Naive B cell (primary cell): ENCODE results near the gene ZNF491. TPM values are rescaled to one million over a fixed set of nuclear protein-coding genes. Genes with fewer than 3 reads are reported as not detected.
"Not testable (repeated sequence)": the region's sequence is repeated elsewhere in the genome, so short reads cannot be mapped to it uniquely, and the experiment has no call there.

Source experiments
- ATAC-seq, 2 donors: fragments of 150-1000 bp; cut with Tn5 transposase; 2 replicates each; pipeline ENCODE4 v1.10.0; 2021; ENCODE audit warnings: low read depth in 2 of 2, mild to moderate bottlenecking in 2 of 2, moderate library complexity in 2 of 2
- DNase-seq: peaks from one replicate; pipeline ENCODE4 v3.0.0; 2022
- H3K27ac Mint-ChIP-seq, 6 donors: one replicate each; pipeline ENCODE4 v1.8.0; 2020 to 2022; ENCODE audit warnings: mild to moderate bottlenecking in 6 of 6, mixed read lengths in 6 of 6, moderate library complexity in 5 of 6, inconsistent platforms in 2 of 6
- H3K27me3 Mint-ChIP-seq, 3 donors: one replicate each; pipeline ENCODE4 v1.8.0; 2021 to 2022; ENCODE audit warnings: mixed read lengths in 3 of 3, mild to moderate bottlenecking in 1 of 3
- H3K36me3 Mint-ChIP-seq, 2 donors: one replicate each; pipeline ENCODE4 v1.8.0; 2020 to 2022; ENCODE audit warnings: mixed read lengths in 2 of 2, inconsistent platforms in 1 of 2, mild to moderate bottlenecking in 1 of 2
- H3K4me1 Mint-ChIP-seq, 3 donors: one replicate each; pipeline ENCODE4 v1.8.0; 2020 to 2022; ENCODE audit warnings: mixed read lengths in 3 of 3, inconsistent platforms in 1 of 3, mild to moderate bottlenecking in 1 of 3, moderate library complexity in 1 of 3
- H3K4me3 Mint-ChIP-seq, 8 donors: one replicate each; pipeline ENCODE4 v1.8.0; 2020 to 2022; ENCODE audit warnings: mild to moderate bottlenecking in 8 of 8, mixed read lengths in 8 of 8, moderate library complexity in 8 of 8, inconsistent platforms in 2 of 8
- H3K9me3 Mint-ChIP-seq, 7 donors: one replicate each; pipeline ENCODE4 v1.8.0; 2020 to 2022; ENCODE audit warnings: mixed read lengths in 7 of 7, mild to moderate bottlenecking in 5 of 7, inconsistent platforms in 2 of 7, moderate library complexity in 1 of 7
- polyA plus RNA-seq, 6 donors: library from polyadenylated mRNA; unstranded; fragments of 300-500 nt; fragmentation: Illumina TruSeq; gene quantifications; one replicate each; pipeline ENCODE4 v1.2.3, GENCODE V29; 2021; ENCODE audit warnings: low read depth in 6 of 6

Gene ZNF491
- polyA plus RNA-seq, 6 donors from 2014 or later: 0.25 to 0.40 (median 0.29) TPM; not detected in 3

DNA sequence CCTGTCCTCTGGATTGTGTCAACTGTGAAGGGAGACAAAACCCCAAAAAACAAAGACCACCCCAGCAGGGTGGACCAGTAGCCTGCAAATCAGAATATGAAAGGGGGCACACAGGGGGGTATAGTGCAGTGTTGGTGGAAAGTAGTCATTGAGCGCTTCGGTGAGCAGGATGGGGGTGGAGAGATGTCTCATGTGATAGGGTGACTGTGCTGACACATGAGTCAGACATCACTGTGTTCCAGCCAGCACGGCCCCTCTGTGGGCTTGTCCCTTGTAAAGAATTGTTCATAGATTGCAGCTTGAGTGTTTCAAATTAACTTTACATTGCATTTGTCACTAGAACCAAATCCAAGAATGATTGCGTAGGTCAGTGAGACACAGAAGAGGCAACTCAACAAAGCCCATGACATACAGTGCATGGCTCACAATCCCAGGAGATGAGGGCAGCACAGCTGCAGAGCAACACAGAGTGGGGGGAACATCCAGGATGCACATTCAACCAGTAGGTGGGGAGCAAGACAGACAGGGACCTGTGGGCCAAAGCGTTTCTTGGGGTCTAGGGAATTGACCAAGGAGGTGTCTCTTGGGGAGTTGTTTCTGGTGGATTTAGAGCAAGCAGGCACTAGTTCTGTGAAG, 23.3 kb downstream of the ZNF491 start:
- Mint-ChIP-seq H3K36me3 (peaks cover 13 to 16% of the 10 kb centered on the region in 2 donors), H3K4me1 (peaks cover 16 to 17% (median 17%) of the 10 kb centered on the region in 3 donors), H3K4me3 (no peak overlapping the region), H3K9me3 (peaks cover 0 to 5% (median 0%) of the 10 kb centered on the region in 7 donors), H3K27ac (peak overlapping the region in 1 of 6 donors; percentile 58), H3K27me3 (no peaks in the 10 kb centered on the region)
- DNase-seq (no peak), ATAC-seq (no peak)

DNA sequence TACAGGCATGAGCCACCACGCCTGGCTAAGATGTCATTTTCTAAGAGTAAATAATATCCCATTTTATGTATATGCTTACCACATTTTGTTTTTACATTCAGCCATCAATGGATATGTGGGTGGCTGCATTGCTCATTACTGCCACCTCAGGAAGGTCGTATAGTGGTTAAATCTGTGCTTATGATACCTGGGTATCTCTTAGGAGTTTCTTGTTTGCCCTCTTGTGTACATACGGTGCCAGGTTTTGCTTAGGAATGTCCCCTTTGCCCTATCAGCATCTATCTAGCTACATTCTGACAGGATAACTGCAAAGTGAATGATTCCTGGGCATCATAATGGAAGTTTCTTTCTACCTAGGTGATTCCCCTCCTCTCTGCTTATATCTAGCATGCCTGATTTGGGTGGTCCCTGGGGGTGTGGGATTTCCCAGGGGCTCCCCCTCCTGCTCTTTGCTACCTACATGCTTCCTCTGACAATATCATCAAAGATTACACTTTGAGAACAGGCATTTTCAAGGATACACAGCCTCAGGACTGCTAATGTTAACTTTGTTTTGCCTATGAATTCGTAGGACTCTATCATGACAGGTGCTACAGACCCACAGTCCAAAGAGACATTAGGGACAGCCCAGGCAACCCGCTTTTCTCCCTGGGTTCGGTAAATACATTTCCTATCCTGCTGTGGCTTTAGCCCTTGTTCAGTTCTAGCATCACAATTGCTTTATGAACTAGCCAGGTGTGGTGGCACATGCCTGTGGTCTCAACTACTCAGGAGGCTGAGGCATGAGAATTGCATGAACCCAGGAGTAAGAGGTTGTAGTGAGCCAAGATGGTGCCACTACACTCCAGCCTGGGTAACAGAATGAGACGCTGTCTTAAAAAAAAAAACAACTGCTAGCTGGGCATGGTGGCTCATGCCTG, 30.9 kb downstream of the ZNF491 start:
- ATAC-seq, DNase-seq, H3K27me3 Mint-ChIP-seq: not testable (repeated sequence)
- H3K36me3 Mint-ChIP-seq: peaks cover 33 to 47% of the 10 kb centered on the region in 2 donors
- peaks cover 0 to 10% (median 3%) of the 10 kb centered on the region in 3 donors for H3K4me1 Mint-ChIP-seq
- H3K27ac Mint-ChIP-seq: peak overlapping the region in 2 of 6 donors; percentile 47 to 72
- H3K9me3 Mint-ChIP-seq: peaks cover 5 to 40% (median 36%) of the 10 kb centered on the region in 7 donors
- H3K4me3 Mint-ChIP-seq: peak overlapping the region in 1 of 8 donors; percentile 52

GRCh38 chr19:11832253-11832912, 34.1 kb downstream of the ZNF491 start:
- ATAC-seq: no peak
- Mint-ChIP-seq H3K36me3 (peaks cover 33 to 45% of the 10 kb centered on the region in 2 donors), H3K27me3 (no peaks in the 10 kb centered on the region), H3K9me3 (peaks cover 5 to 43% (median 40%) of the 10 kb centered on the region in 7 donors), H3K27ac (no peak overlapping the region), H3K4me1 (peaks cover 0 to 8% (median 0%) of the 10 kb centered on the region in 3 donors), H3K4me3 (no peak overlapping the region)
- no peak for DNase-seq

DNA sequence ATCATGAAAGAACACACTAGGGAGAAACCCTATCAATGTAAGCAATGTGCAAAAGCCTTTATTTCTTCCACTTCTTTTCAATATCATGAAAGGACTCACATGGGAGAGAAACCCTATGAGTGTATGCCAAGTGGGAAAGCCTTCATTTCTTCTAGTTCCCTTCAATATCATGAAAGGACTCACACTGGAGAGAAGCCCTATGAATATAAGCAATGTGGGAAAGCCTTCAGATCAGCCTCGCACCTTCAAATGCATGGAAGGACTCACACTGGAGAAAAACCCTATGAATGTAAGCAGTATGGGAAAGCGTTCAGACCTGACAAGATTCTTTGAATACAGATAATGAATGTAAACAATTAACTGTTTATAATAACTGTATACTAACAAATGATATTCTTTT, 35.2 kb downstream of the ZNF491 start:
- Mint-ChIP-seq H3K4me3 (no peak overlapping the region), H3K36me3 (peaks cover 33 to 40% of the 10 kb centered on the region in 2 donors), H3K27me3 (no peaks in the 10 kb centered on the region), H3K4me1 (peaks cover 0 to 4% (median 0%) of the 10 kb centered on the region in 3 donors), H3K27ac (no peak overlapping the region), H3K9me3 (peaks cover 5 to 43% (median 40%) of the 10 kb centered on the region in 7 donors)
- no peak for ATAC-seq
- no peak for DNase-seq

GRCh38 chr19:11835626-11836066, 37.3 kb downstream of the ZNF491 start:
- DNase-seq, H3K4me3 Mint-ChIP-seq, ATAC-seq, H3K4me1 Mint-ChIP-seq, H3K27me3 Mint-ChIP-seq, H3K27ac Mint-ChIP-seq: not testable (repeated sequence)
- Mint-ChIP-seq H3K9me3 (peaks cover 2 to 36% (median 31%) of the 10 kb centered on the region in 7 donors), H3K36me3 (peaks cover 24 to 30% of the 10 kb centered on the region in 2 donors)

- H3K9me3 Mint-ChIP-seq: no peaks in the 10 kb centered on the region
Observed at GRCh38 chr19:11843722-11844121, 45.4 kb downstream of the ZNF491 start.

GRCh38 chr19:11847615-11848014, 49.3 kb downstream of the ZNF491 start:
- not testable (repeated sequence) for H3K27me3 Mint-ChIP-seq, H3K36me3 Mint-ChIP-seq, H3K9me3 Mint-ChIP-seq, DNase-seq, ATAC-seq
- peak overlapping the region in 6 of 8 donors; percentile 41 to 94 (median 88) for H3K4me3 Mint-ChIP-seq
- peaks cover 18 to 44% (median 34%) of the 10 kb centered on the region in 3 donors for H3K4me1 Mint-ChIP-seq
- peak overlapping the region in 4 of 6 donors; percentile 28 to 88 (median 76) for H3K27ac Mint-ChIP-seq

More at GRCh38 chr19:11843722-11844121, 45.4 kb downstream of the ZNF491 start:
- Mint-ChIP-seq H3K27ac (no peak overlapping the region), H3K4me3 (no peak overlapping the region), H3K27me3 (no peaks in the 10 kb centered on the region), H3K4me1 (peaks cover 7 to 13% (median 8%) of the 10 kb centered on the region in 3 donors), H3K36me3 (no peaks in the 10 kb centered on the region)
- DNase-seq (no peak), ATAC-seq (no peak)

- DNase-seq (no peak), ATAC-seq (no peak)
- peak overlapping the region; percentile 84 to 95 (median 93) for H3K4me3 Mint-ChIP-seq
- peaks cover 18 to 47% (median 34%) of the 10 kb centered on the region in 3 donors for H3K4me1 Mint-ChIP-seq
- H3K36me3 Mint-ChIP-seq: no peaks in the 10 kb centered on the region
- peak overlapping the region; percentile 93 to 98 (median 96) for H3K27ac Mint-ChIP-seq
- H3K27me3 Mint-ChIP-seq: no peaks in the 10 kb centered on the region
- H3K9me3 Mint-ChIP-seq: peaks cover 0 to 2% (median 0%) of the 10 kb centered on the region in 7 donors
Observed at GRCh38 chr19:11848200-11848593, 49.9 kb downstream of the ZNF491 start.

- Mint-ChIP-seq H3K9me3 (peaks cover 0 to 2% (median 0%) of the 10 kb centered on the region in 7 donors), H3K4me3 (peak within 1 kb of the TSS; percentile 84 to 99 (median 93)), H3K27ac (peak within 1 kb of the TSS; percentile 93 to 98 (median 98)), H3K27me3 (no peaks in the 10 kb centered on the region), H3K4me1 (peaks cover 18 to 49% (median 34%) of the 10 kb centered on the region in 3 donors), H3K36me3 (no peaks in the 10 kb centered on the region)
- DNase-seq: peak; percentile 90
- peak; percentile 96 to 97 for ATAC-seq
Observed at GRCh38 chr19:11848594-11849469, 50.5 kb downstream of the ZNF491 start, which contains the start of gene ZNF439. ZNF439 (plus strand) TSS chr19:11848726; CDS start chr19:11848868, 142 bp downstream.

GRCh38 chr19:11850289-11850688, 52.0 kb downstream of the ZNF491 start:
- H3K9me3 Mint-ChIP-seq, H3K27me3 Mint-ChIP-seq, H3K36me3 Mint-ChIP-seq, ATAC-seq, DNase-seq: not testable (repeated sequence)
- H3K4me1 Mint-ChIP-seq: peaks cover 22 to 54% (median 34%) of the 10 kb centered on the region in 3 donors
- H3K27ac Mint-ChIP-seq: peak overlapping the region in 3 of 6 donors; percentile 6 to 93 (median 72)
- H3K4me3 Mint-ChIP-seq: peak overlapping the region; percentile 29 to 99 (median 92)

DNA sequence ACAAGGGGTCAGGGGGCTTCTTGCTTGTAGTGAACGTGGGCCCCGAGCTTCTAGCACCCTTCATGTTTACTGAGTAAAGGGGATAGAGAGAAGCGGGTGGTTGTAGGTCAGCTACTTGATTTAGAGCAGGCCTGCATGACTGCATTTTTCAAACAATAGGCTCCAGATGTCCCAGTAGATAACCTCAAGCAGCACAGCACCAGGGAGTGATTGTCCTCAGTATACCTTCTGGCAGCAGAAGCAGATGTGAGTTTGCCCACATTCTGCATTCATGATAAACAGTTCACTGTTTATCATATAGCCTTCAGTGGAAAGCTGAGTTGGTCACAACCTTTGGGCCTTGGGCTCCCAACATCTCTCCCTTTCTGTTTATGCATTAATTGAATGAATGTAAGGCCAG, 55.0 kb downstream of the ZNF491 start:
- Mint-ChIP-seq H3K27me3 (no peaks in the 10 kb centered on the region), H3K4me3 (no peak overlapping the region), H3K36me3 (peaks cover 4 to 13% of the 10 kb centered on the region in 2 donors), H3K4me1 (peaks cover 36 to 54% (median 42%) of the 10 kb centered on the region in 3 donors), H3K9me3 (peaks cover 0 to 2% (median 0%) of the 10 kb centered on the region in 7 donors), H3K27ac (no peak overlapping the region)
- no peak for DNase-seq
- no peak for ATAC-seq
